Measurements from ENCODE around the gene KLK2. TPM values are rescaled to one million over a fixed set of nuclear protein-coding genes. Genes with fewer than 3 reads are reported as not detected.

The KLK2 gene
- total and polyA plus RNA-seq, 2 of the 4 experiments (the other 2 are of a cell fraction): not detected

Other genes with a start within 250 kb of the KLK2 start
- not detected in 2 replicates for gene SYT3, start 233.6 kb upstream of the KLK2 start, total RNA-seq (2012; rRNA removed)
- gene SYT3, start 233.6 kb upstream of the KLK2 start, polyA plus RNA-seq (2012; rRNA removed): 0.05 TPM in 1 of 2 replicates, not detected in the other
- gene C19orf81, start 224.0 kb upstream of the KLK2 start, total RNA-seq (2012; rRNA removed): not detected in 2 replicates
- gene C19orf81, start 224.0 kb upstream of the KLK2 start, polyA plus RNA-seq (2012; rRNA removed): 0.31 and 1.1 TPM in 2 replicates
- gene SHANK1, start 153.6 kb upstream of the KLK2 start, total RNA-seq (2012; rRNA removed): 4.7 and 6.1 TPM in 2 replicates
- gene SHANK1, start 153.6 kb upstream of the KLK2 start, polyA plus RNA-seq (2012; rRNA removed): 6.7 and 7.6 TPM in 2 replicates
- gene CLEC11A, start 150.1 kb upstream of the KLK2 start, total RNA-seq (2012; rRNA removed): 17.0 and 19.2 TPM in 2 replicates
- gene CLEC11A, start 150.1 kb upstream of the KLK2 start, polyA plus RNA-seq (2012; rRNA removed): 152 and 223 TPM in 2 replicates
- gene GPR32, start 103.0 kb upstream of the KLK2 start, total RNA-seq (2012; rRNA removed): not detected in 2 replicates
- gene GPR32, start 103.0 kb upstream of the KLK2 start, polyA plus RNA-seq (2012; rRNA removed): not detected in 2 replicates
- gene ACP4, start 83.0 kb upstream of the KLK2 start, total RNA-seq (2012; rRNA removed): not detected in 2 replicates
- gene ACP4, start 83.0 kb upstream of the KLK2 start, polyA plus RNA-seq (2012; rRNA removed): not detected in 2 replicates
- gene KLK1, start 49.7 kb upstream of the KLK2 start, total RNA-seq (2012; rRNA removed): not detected in 2 replicates
- not detected in 2 replicates for gene KLK1, start 49.7 kb upstream of the KLK2 start, polyA plus RNA-seq (2012; rRNA removed)
- gene KLK15, start 39.9 kb upstream of the KLK2 start, total RNA-seq (2012; rRNA removed): not detected in 2 replicates
- not detected in 2 replicates for gene KLK15, start 39.9 kb upstream of the KLK2 start, polyA plus RNA-seq (2012; rRNA removed)
- gene KLK3, start 18.5 kb upstream of the KLK2 start, total RNA-seq (2012; rRNA removed): not detected in 2 replicates
- gene KLK3, start 18.5 kb upstream of the KLK2 start, polyA plus RNA-seq (2012; rRNA removed): not detected in 2 replicates
- gene KLK4, start 38.0 kb downstream of the KLK2 start, total RNA-seq (2012; rRNA removed): not detected in 2 replicates
- gene KLK4, start 38.0 kb downstream of the KLK2 start, polyA plus RNA-seq (2012; rRNA removed): not detected in 2 replicates
- not detected in 2 replicates for gene KLK5, start 79.6 kb downstream of the KLK2 start, total RNA-seq (2012; rRNA removed)
- gene KLK5, start 79.6 kb downstream of the KLK2 start, polyA plus RNA-seq (2012; rRNA removed): not detected in 2 replicates
- gene KLK6, start 96.2 kb downstream of the KLK2 start, total RNA-seq (2012; rRNA removed): not detected in 2 replicates
- gene KLK6, start 96.2 kb downstream of the KLK2 start, polyA plus RNA-seq (2012; rRNA removed): not detected in 2 replicates
- not detected in 2 replicates for gene KLK7, start 110.5 kb downstream of the KLK2 start, total RNA-seq (2012; rRNA removed)
- gene KLK7, start 110.5 kb downstream of the KLK2 start, polyA plus RNA-seq (2012; rRNA removed): not detected in 2 replicates
- gene KLK8, start 128.2 kb downstream of the KLK2 start, total RNA-seq (2012; rRNA removed): not detected in 2 replicates
- not detected in 2 replicates for gene KLK8, start 128.2 kb downstream of the KLK2 start, polyA plus RNA-seq (2012; rRNA removed)
- gene KLK10, start 146.3 kb downstream of the KLK2 start, total RNA-seq (2012; rRNA removed): not detected in 2 replicates
- not detected in 2 replicates for gene KLK10, start 146.3 kb downstream of the KLK2 start, polyA plus RNA-seq (2012; rRNA removed)
- not detected in 2 replicates for gene KLK11, start 153.2 kb downstream of the KLK2 start, total RNA-seq (2012; rRNA removed)
- gene KLK11, start 153.2 kb downstream of the KLK2 start, polyA plus RNA-seq (2012; rRNA removed): not detected in 2 replicates
- not detected in 2 replicates for gene KLK12, start 161.6 kb downstream of the KLK2 start, total RNA-seq (2012; rRNA removed)
- not detected in 2 replicates for gene KLK12, start 161.6 kb downstream of the KLK2 start, polyA plus RNA-seq (2012; rRNA removed)
- gene KLK13, start 191.7 kb downstream of the KLK2 start, total RNA-seq (2012; rRNA removed): not detected in 2 replicates
- gene KLK13, start 191.7 kb downstream of the KLK2 start, polyA plus RNA-seq (2012; rRNA removed): 0.16 TPM in 1 of 2 replicates, not detected in the other
- gene KLK14, start 209.4 kb downstream of the KLK2 start, total RNA-seq (2012; rRNA removed): not detected in 2 replicates
- gene KLK14, start 209.4 kb downstream of the KLK2 start, polyA plus RNA-seq (2012; rRNA removed): not detected in 2 replicates
- gene CTU1, start 235.0 kb downstream of the KLK2 start, total RNA-seq (2012; rRNA removed): 2.0 and 2.2 TPM in 2 replicates
- gene CTU1, start 235.0 kb downstream of the KLK2 start, polyA plus RNA-seq (2012; rRNA removed): 3.3 and 6.4 TPM in 2 replicates